ENCODE results near the gene MEIOB.

GRCh38 chr16:1820946-1821290, 51.0 kb downstream of the MEIOB start:
- TF ChIP-seq CTCF (IDR thresholded peaks at IDR 0.05) (no peak), POLR2A (IDR thresholded peaks at IDR 0.05) (no peak)

All from right lobe of liver (tissue), 4 donors.